HL-60 (cell line): ENCODE measurements around the gene PIK3C3.
A peak's percentile ranks its signal among the peaks of the same experiment; 100 is the strongest.

ENCODE experiments used
- DNase-seq, 2 experiments: peaks; one replicate each; pipeline ENCODE4 v3.0.0-alpha.2; 2010 to 2020; ENCODE audit warnings: low read depth in 1 of 2, low spot score in 1 of 2
- H3K27ac ChIP-seq: fragments of 250-450 bp; sonication (Bioruptor Pico); replicated peaks from 2 replicates; pipeline ENCODE4 v1.5.1; 2020; ENCODE audit warnings: mild to moderate bottlenecking, moderate library complexity
- H3K27me3 ChIP-seq: fragments of 250-450 bp; sonication (Bioruptor Pico); 2 replicates; pipeline ENCODE4 v1.5.1; 2021; ENCODE audit warnings: mild to moderate bottlenecking, moderate library complexity; ENCODE audit not compliant: insufficient read depth, poor library complexity, severe bottlenecking
- H3K4me3 ChIP-seq: replicated peaks from 2 replicates; pipeline ENCODE4 v1.5.1; 2011; ENCODE audit warnings: mild to moderate bottlenecking, control low read depth, low read length; ENCODE audit not compliant: insufficient read depth
- GABPA ChIP-seq: IDR thresholded peaks from 2 replicates; pipeline ENCODE4 v1.6.1; 2012; ENCODE audit warnings: low read depth
- POLR2AphosphoS5 ChIP-seq: IDR thresholded peaks from 2 replicates; pipeline ENCODE4 v1.6.1; 2012; ENCODE audit warnings: low read depth
- SPI1 ChIP-seq: IDR thresholded peaks from 2 replicates; pipeline ENCODE4 v1.6.1; 2012; ENCODE audit warnings: low read depth, mild to moderate bottlenecking, borderline replicate concordance
- long read RNA-seq: library from polyadenylated mRNA; unstranded; transcript quantifications from one replicate; pipeline ENCODE4 v2.0.0, GENCODE V29; 2020
- TF ChIP-seq, protein P1 (sequence below): IDR thresholded peaks from one replicate; pipeline ENCODE4 v1.5.1; 2011; ENCODE audit warnings: low read length, control low read depth, inconsistent platforms; ENCODE audit not compliant: insufficient read depth
- TF ChIP-seq, protein P2 (sequence below): IDR thresholded peaks from 2 replicates; pipeline ENCODE4 v1.6.1; 2012; ENCODE audit warnings: low read depth; ENCODE audit not compliant: insufficient replicate concordance

The PIK3C3 gene
- long read RNA-seq, full-length matches to known transcripts: 289 of 393 reads
- long read RNA-seq, partial matches to known transcripts: 37 of 393 reads
- long read RNA-seq, other reads (novel, unspliced or antisense): 67 of 393 reads

- H3K27me3 ChIP-seq: no peaks in the 10 kb centered on the region
These were observed at the start of gene PIK3C3 for GRCh38 chr18:41954827-41955613. PIK3C3 (plus strand) TSS chr18:41955234; CDS start chr18:41955292, 58 bp downstream.

GRCh38 chr18:41905786-41906527 lies 49.1 kb upstream of the PIK3C3 start:
- no peak for DNase-seq
- no peaks in the 10 kb centered on the region for H3K27me3 ChIP-seq
- H3K27ac ChIP-seq: no peak overlapping the region
- TF ChIP-seq, protein P1, sequence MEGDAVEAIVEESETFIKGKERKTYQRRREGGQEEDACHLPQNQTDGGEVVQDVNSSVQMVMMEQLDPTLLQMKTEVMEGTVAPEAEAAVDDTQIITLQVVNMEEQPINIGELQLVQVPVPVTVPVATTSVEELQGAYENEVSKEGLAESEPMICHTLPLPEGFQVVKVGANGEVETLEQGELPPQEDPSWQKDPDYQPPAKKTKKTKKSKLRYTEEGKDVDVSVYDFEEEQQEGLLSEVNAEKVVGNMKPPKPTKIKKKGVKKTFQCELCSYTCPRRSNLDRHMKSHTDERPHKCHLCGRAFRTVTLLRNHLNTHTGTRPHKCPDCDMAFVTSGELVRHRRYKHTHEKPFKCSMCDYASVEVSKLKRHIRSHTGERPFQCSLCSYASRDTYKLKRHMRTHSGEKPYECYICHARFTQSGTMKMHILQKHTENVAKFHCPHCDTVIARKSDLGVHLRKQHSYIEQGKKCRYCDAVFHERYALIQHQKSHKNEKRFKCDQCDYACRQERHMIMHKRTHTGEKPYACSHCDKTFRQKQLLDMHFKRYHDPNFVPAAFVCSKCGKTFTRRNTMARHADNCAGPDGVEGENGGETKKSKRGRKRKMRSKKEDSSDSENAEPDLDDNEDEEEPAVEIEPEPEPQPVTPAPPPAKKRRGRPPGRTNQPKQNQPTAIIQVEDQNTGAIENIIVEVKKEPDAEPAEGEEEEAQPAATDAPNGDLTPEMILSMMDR: no peak
- TF ChIP-seq POLR2AphosphoS5: no peak
- TF ChIP-seq GABPA: no peak
- TF ChIP-seq SPI1: no peak
- TF ChIP-seq, protein P2, sequence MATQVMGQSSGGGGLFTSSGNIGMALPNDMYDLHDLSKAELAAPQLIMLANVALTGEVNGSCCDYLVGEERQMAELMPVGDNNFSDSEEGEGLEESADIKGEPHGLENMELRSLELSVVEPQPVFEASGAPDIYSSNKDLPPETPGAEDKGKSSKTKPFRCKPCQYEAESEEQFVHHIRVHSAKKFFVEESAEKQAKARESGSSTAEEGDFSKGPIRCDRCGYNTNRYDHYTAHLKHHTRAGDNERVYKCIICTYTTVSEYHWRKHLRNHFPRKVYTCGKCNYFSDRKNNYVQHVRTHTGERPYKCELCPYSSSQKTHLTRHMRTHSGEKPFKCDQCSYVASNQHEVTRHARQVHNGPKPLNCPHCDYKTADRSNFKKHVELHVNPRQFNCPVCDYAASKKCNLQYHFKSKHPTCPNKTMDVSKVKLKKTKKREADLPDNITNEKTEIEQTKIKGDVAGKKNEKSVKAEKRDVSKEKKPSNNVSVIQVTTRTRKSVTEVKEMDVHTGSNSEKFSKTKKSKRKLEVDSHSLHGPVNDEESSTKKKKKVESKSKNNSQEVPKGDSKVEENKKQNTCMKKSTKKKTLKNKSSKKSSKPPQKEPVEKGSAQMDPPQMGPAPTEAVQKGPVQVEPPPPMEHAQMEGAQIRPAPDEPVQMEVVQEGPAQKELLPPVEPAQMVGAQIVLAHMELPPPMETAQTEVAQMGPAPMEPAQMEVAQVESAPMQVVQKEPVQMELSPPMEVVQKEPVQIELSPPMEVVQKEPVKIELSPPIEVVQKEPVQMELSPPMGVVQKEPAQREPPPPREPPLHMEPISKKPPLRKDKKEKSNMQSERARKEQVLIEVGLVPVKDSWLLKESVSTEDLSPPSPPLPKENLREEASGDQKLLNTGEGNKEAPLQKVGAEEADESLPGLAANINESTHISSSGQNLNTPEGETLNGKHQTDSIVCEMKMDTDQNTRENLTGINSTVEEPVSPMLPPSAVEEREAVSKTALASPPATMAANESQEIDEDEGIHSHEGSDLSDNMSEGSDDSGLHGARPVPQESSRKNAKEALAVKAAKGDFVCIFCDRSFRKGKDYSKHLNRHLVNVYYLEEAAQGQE: no peak
- no peak overlapping the region for H3K4me3 ChIP-seq

More at GRCh38 chr18:41954827-41955613, at the start of gene PIK3C3:
- DNase-seq: peak; percentile 99
- Histone ChIP-seq H3K4me3 (peak within 1 kb of the TSS; percentile 98), H3K27ac (peak within 1 kb of the TSS; percentile 66)
- peak; percentile 45; the same call in 1 of the 2 replicates for TF ChIP-seq SPI1
- TF ChIP-seq, protein P2: no peak
- TF ChIP-seq, protein P1: no peak
- peak; percentile 92 for TF ChIP-seq GABPA
- peak; percentile 62 for TF ChIP-seq POLR2AphosphoS5

DNA sequence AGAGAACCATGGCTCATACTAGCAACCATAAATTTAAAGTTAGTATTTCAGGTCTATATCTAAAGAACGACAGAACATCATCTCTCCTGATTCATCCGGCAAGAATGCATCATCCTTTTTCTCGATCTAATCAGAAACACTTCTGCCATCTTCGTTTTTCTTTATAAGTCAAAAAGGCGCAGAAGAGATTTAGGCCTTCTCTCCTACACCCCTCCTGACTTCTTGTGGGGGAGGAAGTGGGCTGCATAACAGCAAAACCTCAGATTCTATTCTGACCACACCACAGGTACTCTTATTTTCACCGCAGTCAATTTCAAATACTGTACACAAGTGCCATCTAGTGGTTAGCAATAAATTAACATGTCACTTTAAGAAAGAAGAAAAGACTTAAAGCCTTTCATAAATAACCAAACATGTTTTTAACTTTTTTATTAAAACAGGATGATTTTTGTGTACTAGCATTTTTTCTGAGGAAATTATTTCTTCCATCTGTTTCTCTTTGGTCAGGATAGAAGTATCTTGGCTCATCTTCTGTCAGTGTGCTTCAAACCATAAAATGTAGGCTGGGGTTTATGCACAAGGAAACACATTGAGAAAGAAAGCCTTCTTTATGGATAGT lies 48.4 kb upstream of the PIK3C3 start:
- DNase-seq: peak in 1 of 2 experiments; percentile 11
- Histone ChIP-seq H3K4me3 (no peak overlapping the region), H3K27ac (no peak overlapping the region), H3K27me3 (no peaks in the 10 kb centered on the region)
- TF ChIP-seq SPI1: 0 out of 2 replicates have a peak, but pooled peaks have one; percentile 10
- TF ChIP-seq, protein P2: no peak
- no peak for TF ChIP-seq GABPA
- no peak for TF ChIP-seq POLR2AphosphoS5
- TF ChIP-seq, protein P1: peak; percentile 31
